Gastroesophageal sphincter (tissue), 4 donors: ENCODE results near the gene RIPK4. TPM values are rescaled to one million over a fixed set of nuclear protein-coding genes. Genes with fewer than 3 reads are reported as not detected.

ENCODE experiments used
- ATAC-seq: fragments of 150-250 bp; one replicate; pipeline ENCODE4 v1.9.1; 2016; ENCODE audit warnings: mild to moderate bottlenecking, moderate library complexity
- H3K27ac ChIP-seq, 4 donors: fragments of 200-600 bp; sonication (generic) in 3 of 4; 1 replicate in 3 of 4; 2 replicates in 1 of 4; pipeline ENCODE4 v1.5.1; 2016 to 2019
- H3K27me3 ChIP-seq: fragments of 200-600 bp; sonication (generic); one replicate; pipeline ENCODE4 v1.5.1; 2019
- H3K36me3 ChIP-seq, 2 donors: fragments of 200-600 bp; sonication (generic); one replicate each; pipeline ENCODE4 v1.5.1; 2019; ENCODE audit warnings: control low read depth in 1 of 2
- H3K4me1 ChIP-seq, 3 donors: fragments of 200-600 bp; sonication (generic); 1 replicate in 2 of 3; 2 replicates in 1 of 3; pipeline ENCODE4 v1.5.1; 2016 to 2019; ENCODE audit warnings: control low read depth in 2 of 3
- H3K4me3 ChIP-seq, 2 donors: fragments of 200-600 bp; sonication (generic); one replicate each; pipeline ENCODE4 v1.5.1; 2019; ENCODE audit warnings: mild to moderate bottlenecking in 1 of 2, moderate library complexity in 1 of 2
- H3K9me3 ChIP-seq, 3 donors: fragments of 200-600 bp; sonication (generic); one replicate each; pipeline ENCODE4 v1.5.1; 2017 to 2019; ENCODE audit warnings: control low read depth in 2 of 3
- EP300 ChIP-seq: sonication (generic); formaldehyde crosslinking; IDR thresholded peaks from one replicate; pipeline ENCODE4 v1.6.1; 2017; ENCODE audit warnings: antibody characterized with exemption, mild to moderate bottlenecking
- POLR2A ChIP-seq, 2 donors: fragments of 450-650 bp; IDR thresholded peaks; one replicate each; pipeline ENCODE4 v1.6.1; 2017; ENCODE audit warnings: antibody characterized with exemption in 2 of 2, mild to moderate bottlenecking in 2 of 2, moderate library complexity in 1 of 2
- POLR2AphosphoS5 ChIP-seq: sonication (generic); formaldehyde crosslinking; IDR thresholded peaks from one replicate; pipeline ENCODE4 v1.6.1; 2017; ENCODE audit warnings: antibody characterized with exemption
- WGBS, 2 donors: methylation state at CpG; one replicate each; pipeline ENCODE4 v1.1.5; 2018; ENCODE audit warnings: low coverage in 1 of 2; 5-methylcytosine and 5-hydroxymethylcytosine counted together
- total RNA-seq, 4 donors: library from RNA; depleted of rRNA; stranded (reverse); fragments of >200 nt; gene quantifications; one replicate each; pipeline ENCODE4 v1.1.0, GENCODE V29; 2016
- TF ChIP-seq, protein P1 (sequence below), 4 experiments: fragments of 200-600 bp in 2 of 4; fragments of 450-650 bp in 2 of 4; sonication (generic) in 1 of 4; IDR thresholded peaks; one replicate each; pipeline ENCODE4 v1.5.1; 2017 to 2019; ENCODE audit warnings: antibody characterized with exemption in 4 of 4, mild to moderate bottlenecking in 2 of 4, moderate library complexity in 2 of 4

RIPK4 gene
- total RNA-seq, 4 donors from 2014 or later, result 0.40 to 5.8 (median 1.5) TPM

GRCh38 chr21:41805643-41806042 lies 38.8 kb upstream of the RIPK4 start:
- H3K4me3 ChIP-seq, result no peak overlapping the region
- peaks cover 0 to 18% (median 0%) of the 10 kb centered on the region in 3 donors for H3K4me1 ChIP-seq
- TF ChIP-seq POLR2A (IDR thresholded peaks at IDR 0.05) (no peak), POLR2AphosphoS5 (no peak), EP300 (no peak)
- TF ChIP-seq, protein P1, sequence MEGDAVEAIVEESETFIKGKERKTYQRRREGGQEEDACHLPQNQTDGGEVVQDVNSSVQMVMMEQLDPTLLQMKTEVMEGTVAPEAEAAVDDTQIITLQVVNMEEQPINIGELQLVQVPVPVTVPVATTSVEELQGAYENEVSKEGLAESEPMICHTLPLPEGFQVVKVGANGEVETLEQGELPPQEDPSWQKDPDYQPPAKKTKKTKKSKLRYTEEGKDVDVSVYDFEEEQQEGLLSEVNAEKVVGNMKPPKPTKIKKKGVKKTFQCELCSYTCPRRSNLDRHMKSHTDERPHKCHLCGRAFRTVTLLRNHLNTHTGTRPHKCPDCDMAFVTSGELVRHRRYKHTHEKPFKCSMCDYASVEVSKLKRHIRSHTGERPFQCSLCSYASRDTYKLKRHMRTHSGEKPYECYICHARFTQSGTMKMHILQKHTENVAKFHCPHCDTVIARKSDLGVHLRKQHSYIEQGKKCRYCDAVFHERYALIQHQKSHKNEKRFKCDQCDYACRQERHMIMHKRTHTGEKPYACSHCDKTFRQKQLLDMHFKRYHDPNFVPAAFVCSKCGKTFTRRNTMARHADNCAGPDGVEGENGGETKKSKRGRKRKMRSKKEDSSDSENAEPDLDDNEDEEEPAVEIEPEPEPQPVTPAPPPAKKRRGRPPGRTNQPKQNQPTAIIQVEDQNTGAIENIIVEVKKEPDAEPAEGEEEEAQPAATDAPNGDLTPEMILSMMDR (IDR thresholded peaks at IDR 0.05), result no peak
- no peaks in the 10 kb centered on the region for H3K27me3 ChIP-seq
- no peak overlapping the region for H3K27ac ChIP-seq
- no peak for ATAC-seq
- H3K9me3 ChIP-seq, result no peaks in the 10 kb centered on the region
- WGBS, 2 donors, result 93 to 96% methylated on average over 2 to 4 of the region's 4 CpGs
- peaks cover 0 to 50% of the 10 kb centered on the region in 2 donors for H3K36me3 ChIP-seq

GRCh38 chr21:41805038-41805437 lies 38.2 kb upstream of the RIPK4 start:
- Histone ChIP-seq H3K4me1 (peaks cover 0 to 18% (median 0%) of the 10 kb centered on the region in 3 donors), H3K27ac (no peak overlapping the region), H3K27me3 (no peaks in the 10 kb centered on the region), H3K4me3 (no peak overlapping the region), H3K9me3 (no peaks in the 10 kb centered on the region), H3K36me3 (peaks cover 0 to 50% of the 10 kb centered on the region in 2 donors)
- TF ChIP-seq, protein P1 (IDR thresholded peaks at IDR 0.05), result no peak
- TF ChIP-seq POLR2AphosphoS5 (no peak), POLR2A (IDR thresholded peaks at IDR 0.05) (no peak), EP300 (no peak)
- no peak for ATAC-seq
- WGBS, 2 donors, result 80 to 83% methylated on average over 2 to 8 of the region's 10 CpGs

- peaks cover 0 to 50% of the 10 kb centered on the region in 2 donors for H3K36me3 ChIP-seq
- no peak for ATAC-seq
- H3K4me1 ChIP-seq, result peaks cover 0 to 18% (median 0%) of the 10 kb centered on the region in 3 donors
- no peak overlapping the region for H3K27ac ChIP-seq
- H3K4me3 ChIP-seq, result no peak overlapping the region
- no peaks in the 10 kb centered on the region for H3K27me3 ChIP-seq
- TF ChIP-seq POLR2AphosphoS5 (no peak), EP300 (no peak)
- WGBS, 2 donors, result 100% methylated on average over 1 of the region's 10 CpGs; no CpG with 5 or more reads in 1 of the 2 donors
- H3K9me3 ChIP-seq, result no peaks in the 10 kb centered on the region
Observed at GRCh38 chr21:41804381-41804780, 37.5 kb upstream of the RIPK4 start.

DNA sequence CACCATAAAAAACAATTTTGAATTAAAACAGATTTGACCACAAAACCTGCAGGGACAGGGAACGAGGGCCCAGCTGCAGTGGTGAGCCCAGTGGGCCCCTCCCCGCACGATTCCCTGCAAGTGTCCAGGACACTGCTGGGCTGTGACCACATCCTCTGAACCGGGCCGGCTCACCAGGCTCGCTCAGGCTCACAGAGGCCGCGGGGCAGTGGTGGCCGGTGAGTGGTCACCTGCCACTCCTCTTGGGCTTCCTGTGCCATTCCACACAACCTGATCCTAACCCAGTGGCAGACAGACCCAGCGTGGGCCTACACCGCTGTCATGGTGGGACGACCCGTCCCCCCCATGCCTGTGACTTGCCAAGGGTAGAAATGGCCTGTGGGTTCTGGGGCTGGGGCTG lies 36.5 kb upstream of the RIPK4 start:
- Histone ChIP-seq H3K27me3 (no peaks in the 10 kb centered on the region), H3K36me3 (peaks cover 0 to 50% of the 10 kb centered on the region in 2 donors), H3K4me3 (no peak overlapping the region), H3K9me3 (no peaks in the 10 kb centered on the region), H3K27ac (no peak overlapping the region), H3K4me1 (peaks cover 0 to 18% (median 0%) of the 10 kb centered on the region in 3 donors)
- 40% methylated on average over 1 of the region's 13 CpGs; no CpG with 5 or more reads in 1 of the 2 donors for WGBS, 2 donors
- no peak for ATAC-seq
- no peak for TF ChIP-seq EP300
- TF ChIP-seq POLR2A (IDR thresholded peaks at IDR 0.05), result no peak
- TF ChIP-seq, protein P1 (IDR thresholded peaks at IDR 0.05), result no peak
- TF ChIP-seq POLR2AphosphoS5, result no peak

DNA sequence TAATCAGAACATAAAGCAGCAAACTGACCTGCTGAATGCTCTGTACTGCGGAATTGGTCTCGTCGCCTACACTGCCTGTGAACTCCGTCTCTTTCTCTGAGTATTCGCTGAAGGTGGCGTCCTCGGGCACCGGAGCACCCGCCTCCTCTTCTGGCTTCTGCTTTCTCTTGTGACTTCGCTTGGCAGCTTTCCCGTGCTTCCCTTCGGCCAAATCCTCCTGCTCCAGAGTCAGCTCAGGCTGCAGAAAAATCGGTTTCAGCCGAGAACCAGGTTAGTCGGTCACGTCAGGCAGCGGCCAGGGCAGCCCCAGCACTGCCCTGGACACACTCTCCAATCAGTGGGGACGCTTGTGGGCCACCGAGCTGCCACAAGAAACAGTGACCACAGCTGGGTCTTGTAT lies 35.8 kb upstream of the RIPK4 start:
- Histone ChIP-seq H3K27ac (peak overlapping the region in 1 of 4 donors; percentile 53), H3K36me3 (peaks cover 0 to 50% of the 10 kb centered on the region in 2 donors), H3K4me1 (peaks cover 0 to 18% (median 0%) of the 10 kb centered on the region in 3 donors), H3K4me3 (peak overlapping the region in 1 of 2 donors; percentile 12), H3K27me3 (no peaks in the 10 kb centered on the region), H3K9me3 (no peaks in the 10 kb centered on the region)
- 34% methylated on average over 14 of the region's 19 CpGs; no CpG with 5 or more reads in 1 of the 2 donors for WGBS, 2 donors
- peak; percentile 48 for ATAC-seq
- TF ChIP-seq, protein P1 (IDR thresholded peaks at IDR 0.05), result no peak
- no peak for TF ChIP-seq EP300
